H1 (cell line): ENCODE results near the gene GRK6. TPM values are rescaled to one million over a fixed set of nuclear protein-coding genes. Genes with fewer than 3 reads are reported as not detected.

Source experiments
- CEBPB ChIP-seq: IDR thresholded peaks from 2 replicates; pipeline ENCODE4 v1.6.1; 2012; ENCODE audit warnings: low read depth, low read length
- FOSL1 ChIP-seq: IDR thresholded peaks from 2 replicates; pipeline ENCODE4 v1.6.1; 2011; ENCODE audit warnings: mild to moderate bottlenecking, low read depth, low read length, moderate library complexity; ENCODE audit not compliant: insufficient read depth
- SP1 ChIP-seq: IDR thresholded peaks from 2 replicates; pipeline ENCODE4 v1.6.1; 2011; ENCODE audit warnings: low read depth, low read length
- TBP ChIP-seq: IDR thresholded peaks from 2 replicates; pipeline ENCODE4 v1.6.1; 2011; ENCODE audit warnings: low read depth, low read length, improper control_type of control experiment
- polyA plus RNA-seq, 7 experiments: library from polyadenylated mRNA; depleted of rRNA in 3 of 7; stranded (reverse) in 5 of 7; unstranded in 2 of 7; fragments of >200 nt in 5 of 7; fragments of 200-250 nt in 2 of 7; gene quantifications; 1 replicate in 5 of 7; 2 replicates in 1 of 7; 4 replicates in 1 of 7; pipeline versions ENCODE4 v1.2.1 to v1.2.3, GENCODE V29; 2011 to 2013; ENCODE audit warnings: missing spikeins in 2 of 7, mixed read lengths in 2 of 7
- total RNA-seq: library from RNA; stranded (reverse); fragmentation: NEBNext Ultra II Directional; extraction: Animal tissue kit (Norgen Biotek cat#: 25700); gene quantifications from 2 replicates; pipeline ENCODE4 v1.2.1, GENCODE V29; 2021
- TF ChIP-seq, protein P1 (sequence below): IDR thresholded peaks from 2 replicates; pipeline ENCODE4 v1.6.1; 2012; ENCODE audit warnings: inconsistent platforms
- TF ChIP-seq, protein P2 (sequence below): IDR thresholded peaks from 2 replicates; pipeline ENCODE4 v1.6.1; 2011; ENCODE audit warnings: low read length, improper control_type of control experiment

Gene GRK6
- total and polyA plus RNA-seq, 2 of the 8 experiments (the other 6 are each of a cell fraction or from before 2014, with no cell fraction given), result 31.8 to 57.8 TPM

DNA sequence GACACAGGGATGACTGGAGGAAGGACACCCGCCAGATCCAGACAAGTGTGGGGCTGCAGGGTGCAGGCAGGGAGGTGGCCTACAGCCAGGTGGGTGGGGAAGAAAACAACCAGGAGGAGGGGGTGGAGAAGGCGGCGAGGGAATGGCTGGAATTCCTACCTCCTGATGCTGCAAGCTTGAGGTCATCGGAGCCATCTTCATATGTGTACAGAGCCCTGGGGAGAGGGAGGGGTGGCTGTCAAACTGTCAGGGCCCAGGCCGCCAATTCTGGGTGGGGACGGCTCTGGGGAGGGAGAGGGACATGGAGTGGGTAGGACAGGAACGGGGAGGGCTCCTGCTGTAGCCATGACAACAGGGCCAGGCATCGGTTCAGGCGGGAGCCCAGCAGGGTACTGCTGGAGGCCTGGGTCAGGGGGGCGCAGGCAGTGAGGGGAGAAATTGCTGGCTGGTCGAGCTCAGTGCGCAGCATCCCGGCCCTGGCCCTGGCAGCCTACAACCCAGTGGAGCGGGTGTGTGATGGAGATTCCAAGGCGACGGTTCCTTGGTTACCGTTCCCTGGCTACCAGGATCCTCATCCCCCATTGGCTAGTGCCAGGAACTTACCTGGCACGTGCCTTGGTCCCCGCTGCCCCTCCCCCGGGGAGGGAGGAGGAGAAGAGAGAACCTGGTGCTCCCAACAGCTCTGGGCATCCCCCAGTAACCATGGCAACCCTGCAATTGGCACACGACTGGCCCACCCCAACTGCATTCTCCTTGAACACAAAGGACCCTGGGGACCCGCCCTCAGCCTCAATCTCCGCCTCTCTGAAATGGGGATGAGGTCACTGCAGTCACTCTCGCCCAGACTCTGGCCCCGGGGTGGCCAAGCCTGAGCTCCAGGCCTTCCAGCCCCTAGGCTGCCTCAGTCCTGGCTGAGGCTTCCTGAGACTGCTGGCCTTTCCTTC, 42.5 kb downstream of the GRK6 start (continued):
- TF ChIP-seq, protein P1, sequence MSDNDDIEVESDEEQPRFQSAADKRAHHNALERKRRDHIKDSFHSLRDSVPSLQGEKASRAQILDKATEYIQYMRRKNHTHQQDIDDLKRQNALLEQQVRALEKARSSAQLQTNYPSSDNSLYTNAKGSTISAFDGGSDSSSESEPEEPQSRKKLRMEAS, result peak; percentile 49; the same call in 1 of the 2 replicates
- TF ChIP-seq FOSL1, result no peak
- 0 out of 2 replicates have a peak, but pooled peaks have one; percentile 25 for TF ChIP-seq SP1
- TF ChIP-seq, protein P2, sequence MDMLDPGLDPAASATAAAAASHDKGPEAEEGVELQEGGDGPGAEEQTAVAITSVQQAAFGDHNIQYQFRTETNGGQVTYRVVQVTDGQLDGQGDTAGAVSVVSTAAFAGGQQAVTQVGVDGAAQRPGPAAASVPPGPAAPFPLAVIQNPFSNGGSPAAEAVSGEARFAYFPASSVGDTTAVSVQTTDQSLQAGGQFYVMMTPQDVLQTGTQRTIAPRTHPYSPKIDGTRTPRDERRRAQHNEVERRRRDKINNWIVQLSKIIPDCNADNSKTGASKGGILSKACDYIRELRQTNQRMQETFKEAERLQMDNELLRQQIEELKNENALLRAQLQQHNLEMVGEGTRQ, result 0 out of 2 replicates have a peak, but pooled peaks have one; percentile 12
- no peak for TF ChIP-seq CEBPB
- TF ChIP-seq TBP, result peak; percentile 28; the same call in 1 of the 2 replicates
